Colonic mucosa (tissue), 4 donors: Measurements from ENCODE around the gene SBSN. TPM values are rescaled to one million over a fixed set of nuclear protein-coding genes. Genes with fewer than 3 reads are reported as not detected.

Source experiments
- DNase-seq: peaks from one replicate; pipeline ENCODE4 v3.0.0-alpha.2; 2020
- H3K27ac ChIP-seq: fragments of 200-600 bp; one replicate; pipeline ENCODE4 v1.8.0; 2021
- H3K27me3 ChIP-seq: fragments of 200-600 bp; one replicate; pipeline ENCODE4 v1.8.0; 2021
- H3K36me3 ChIP-seq: fragments of 200-600 bp; one replicate; pipeline ENCODE4 v1.8.0; 2021
- H3K4me1 ChIP-seq: fragments of 200-600 bp; one replicate; pipeline ENCODE4 v1.8.0; 2021; ENCODE audit warnings: mild to moderate bottlenecking
- H3K4me3 ChIP-seq: fragments of 200-600 bp; one replicate; pipeline ENCODE4 v1.8.0; 2021
- H3K9ac ChIP-seq, 2 donors: one replicate each; pipeline ENCODE4 v1.7.0; 2013; ENCODE audit warnings: control low read depth in 2 of 2, low read depth in 2 of 2, low read length in 2 of 2
- H3K9me3 ChIP-seq: fragments of 200-600 bp; one replicate; pipeline ENCODE4 v1.8.0; 2021
- CTCF ChIP-seq: fragments of 200-600 bp; IDR thresholded peaks from one replicate; pipeline ENCODE4 v1.8.0; 2022; ENCODE audit warnings: antibody characterized with exemption, mild to moderate bottlenecking
- intact Hi-C: fragments of 100-400 bp; cut with DNase I; formaldehyde crosslinking; loops from one replicate; pipeline ENCODE4 v1.14.1; 2022
- total RNA-seq, 2 donors: library from RNA; stranded (reverse); fragmentation: NEBNext Ultra II Directional in 1 of 2; extraction: Animal tissue kit (Norgen Biotek cat#: 25700) in 1 of 2; gene quantifications; one replicate each; pipeline ENCODE4 v1.2.1, GENCODE V29; 2021
- donor health status: healthy.
- donor health status: DM: no; HTN: no; CAD: no.
- donor health status: DM: no; HTN: no; CAD: no.

SBSN gene
- total RNA-seq, 2 donors from 2014 or later = not detected

- H3K4me3 ChIP-seq = no peak overlapping the region
- H3K9me3 ChIP-seq = no peaks in the 10 kb centered on the region
- DNase-seq = no peak
- no peaks in the 10 kb centered on the region for H3K4me1 ChIP-seq
- intact Hi-C loops = loop anchor here (2.0 kb wide), 1 partner anchor 78 kb away; no protein-coding TSS in a partner anchor
- H3K9ac ChIP-seq = no peak overlapping the region
- no peaks in the 10 kb centered on the region for H3K36me3 ChIP-seq
- no peak overlapping the region for H3K27ac ChIP-seq
- TF ChIP-seq CTCF = no peak
- no peaks in the 10 kb centered on the region for H3K27me3 ChIP-seq
These were observed 17.5 kb downstream of the SBSN start for GRCh38 chr19:35510626-35510964.

- Histone ChIP-seq H3K4me1 (no peaks in the 10 kb centered on the region), H3K27me3 (no peaks in the 10 kb centered on the region), H3K9me3 (no peaks in the 10 kb centered on the region), H3K27ac (peak overlapping the region; percentile 33), H3K36me3 (no peaks in the 10 kb centered on the region), H3K9ac (peak overlapping the region; percentile 3 to 63), H3K4me3 (peak overlapping the region; percentile 43)
- intact Hi-C loops = loop anchor here (2.0 kb wide), 1 partner anchor 79 kb away; no protein-coding TSS in a partner anchor
- peak; percentile 93 for TF ChIP-seq CTCF
- peak; percentile 84 for DNase-seq
These were observed 18.1 kb downstream of the SBSN start for GRCh38 chr19:35509861-35510625.

- Histone ChIP-seq H3K27ac (no peak overlapping the region), H3K36me3 (no peaks in the 10 kb centered on the region), H3K9me3 (no peaks in the 10 kb centered on the region), H3K4me3 (peak overlapping the region; percentile 43), H3K4me1 (no peaks in the 10 kb centered on the region), H3K9ac (peak overlapping the region in 1 of 2 donors; percentile 63), H3K27me3 (no peaks in the 10 kb centered on the region)
- peak; percentile 67 for DNase-seq
- intact Hi-C loops = no loop called here
- no peak for TF ChIP-seq CTCF
These were observed 19.0 kb downstream of the SBSN start for GRCh38 chr19:35509018-35509652.

GRCh38 chr19:35508129-35508528 lies 20.0 kb downstream of the SBSN start:
- DNase-seq = no peak
- Histone ChIP-seq H3K9me3 (no peaks in the 10 kb centered on the region), H3K27me3 (no peaks in the 10 kb centered on the region), H3K4me3 (no peak overlapping the region), H3K36me3 (no peaks in the 10 kb centered on the region), H3K9ac (no peak overlapping the region), H3K4me1 (no peaks in the 10 kb centered on the region), H3K27ac (no peak overlapping the region)
- intact Hi-C loops = no loop called here
- TF ChIP-seq CTCF = no peak

- H3K4me1 ChIP-seq = no peaks in the 10 kb centered on the region
- TF ChIP-seq CTCF = no peak
- H3K9ac ChIP-seq = no peak overlapping the region
- H3K9me3 ChIP-seq = no peaks in the 10 kb centered on the region
- H3K27me3 ChIP-seq = no peaks in the 10 kb centered on the region
- no peak overlapping the region for H3K4me3 ChIP-seq
- no peaks in the 10 kb centered on the region for H3K36me3 ChIP-seq
- intact Hi-C loops = no loop called here
- DNase-seq = no peak
- H3K27ac ChIP-seq = no peak overlapping the region
These were observed 20.6 kb downstream of the SBSN start for GRCh38 chr19:35507561-35507960.
